SHP77 treated with DMSO at 0.1 percent for 48 hours (cell line): ENCODE results near the gene NXPH4.
A peak's percentile ranks its signal among the peaks of the same experiment; 100 is the strongest.

ENCODE experiments used
- DNase-seq: peaks from one replicate; lab custom pipeline; 2025; lab: John Stamatoyannopoulos, UW

The NXPH4 gene

GRCh38 chr12:57231276-57232021 is 14.9 kb downstream of the NXPH4 start:
- DNase-seq = no peak

- no peak for DNase-seq
Observed at GRCh38 chr12:57232156-57232756, 15.7 kb downstream of the NXPH4 start.

- no peak for DNase-seq
Observed at GRCh38 chr12:57233357-57234232, 17.0 kb downstream of the NXPH4 start.

GRCh38 chr12:57234233-57234570 is 17.6 kb downstream of the NXPH4 start:
- DNase-seq = no peak

GRCh38 chr12:57234571-57235016 is 18.0 kb downstream of the NXPH4 start:
- no peak for DNase-seq

- DNase-seq = no peak
Observed at GRCh38 chr12:57235017-57235727, 18.6 kb downstream of the NXPH4 start.

- no peak for DNase-seq
Observed at GRCh38 chr12:57235728-57236131, 19.1 kb downstream of the NXPH4 start.

- no peak for DNase-seq
Observed at GRCh38 chr12:57236201-57236924, 19.8 kb downstream of the NXPH4 start.

GRCh38 chr12:57236925-57237595 is 20.5 kb downstream of the NXPH4 start:
- DNase-seq = no peak

GRCh38 chr12:57237596-57237931 is 21.0 kb downstream of the NXPH4 start:
- no peak for DNase-seq

- no peak for DNase-seq
Observed at GRCh38 chr12:57237932-57238853, 21.6 kb downstream of the NXPH4 start.

- peak; percentile 75 for DNase-seq
Observed at GRCh38 chr12:57238854-57239554, 22.4 kb downstream of the NXPH4 start.

GRCh38 chr12:57239587-57240065 is 23.0 kb downstream of the NXPH4 start:
- no peak for DNase-seq

GRCh38 chr12:57240066-57240921 is 23.7 kb downstream of the NXPH4 start:
- DNase-seq = peak; percentile 25

- DNase-seq = no peak
Observed at GRCh38 chr12:57240926-57241401, 24.4 kb downstream of the NXPH4 start.

- no peak for DNase-seq
Observed at GRCh38 chr12:57241402-57242310, 25.1 kb downstream of the NXPH4 start.

GRCh38 chr12:57242329-57242690 is 25.7 kb downstream of the NXPH4 start:
- no peak for DNase-seq
